HL-60 (cell line): ENCODE results near the gene CELF2.

ENCODE experiments used
- CTCF ChIP-seq: IDR thresholded peaks from one replicate; pipeline ENCODE4 v1.5.1; 2011; ENCODE audit warnings: low read length, control low read depth, inconsistent platforms; ENCODE audit not compliant: insufficient read depth
- GABPA ChIP-seq: IDR thresholded peaks from 2 replicates; pipeline ENCODE4 v1.6.1; 2012; ENCODE audit warnings: low read depth
- POLR2AphosphoS5 ChIP-seq: IDR thresholded peaks from 2 replicates; pipeline ENCODE4 v1.6.1; 2012; ENCODE audit warnings: low read depth
- REST ChIP-seq: IDR thresholded peaks from 2 replicates; pipeline ENCODE4 v1.6.1; 2012; ENCODE audit warnings: low read depth; ENCODE audit not compliant: insufficient replicate concordance
- SPI1 ChIP-seq: IDR thresholded peaks from 2 replicates; pipeline ENCODE4 v1.6.1; 2012; ENCODE audit warnings: low read depth, mild to moderate bottlenecking, borderline replicate concordance

DNA sequence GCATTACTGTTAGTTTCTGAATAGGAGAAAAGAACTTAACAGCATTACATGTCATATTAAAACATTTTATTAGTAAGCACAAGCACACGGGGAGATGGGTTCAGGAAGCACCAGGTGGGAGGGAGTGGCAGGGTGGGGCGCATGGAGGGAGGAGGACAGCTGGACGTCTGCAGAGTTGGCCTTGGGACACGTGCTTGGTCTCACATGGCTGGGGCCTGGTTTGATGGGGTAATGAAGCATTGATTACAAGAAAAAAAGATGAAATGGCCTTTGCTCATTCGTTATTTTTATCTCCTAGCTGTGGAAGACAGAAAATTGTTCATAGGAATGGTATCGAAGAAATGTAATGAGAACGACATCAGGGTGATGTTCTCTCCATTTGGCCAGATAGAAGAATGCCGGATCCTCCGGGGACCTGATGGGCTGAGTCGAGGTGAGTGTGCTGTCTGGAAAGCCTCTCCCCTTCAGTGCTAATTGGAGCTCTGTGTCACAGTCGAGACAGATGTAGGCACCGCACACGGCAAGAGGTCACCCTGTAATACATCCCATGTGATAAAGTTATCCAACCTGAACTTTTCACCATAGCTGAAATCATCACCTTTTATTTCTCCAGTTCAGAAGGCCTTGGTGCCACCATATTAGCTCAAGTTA lies 239.9 kb downstream of the CELF2 start:
- TF ChIP-seq CTCF (no peak), POLR2AphosphoS5 (no peak), REST (no peak), GABPA (no peak), SPI1 (no peak)
